Osteoblast (primary cell): ENCODE data around the gene ANKRD65. TPM values are rescaled to one million over a fixed set of nuclear protein-coding genes. Genes with fewer than 3 reads are reported as not detected.
"Not testable (repeated sequence)": the region's sequence is repeated elsewhere in the genome, so short reads cannot be mapped to it uniquely, and the experiment has no call there.

Source experiments
- DNase-seq: peaks from one replicate; pipeline ENCODE4 v3.0.0; 2011; ENCODE audit warnings: low spot score, mixed read lengths; ENCODE audit not compliant: insufficient read length; ENCODE audit errors: missing footprints
- H2AFZ ChIP-seq: 2 replicates; pipeline ENCODE4 v1.6.0; 2011; ENCODE audit warnings: mild to moderate bottlenecking, low read length
- H3K27ac ChIP-seq: 2 replicates; pipeline ENCODE4 v1.5.1; 2011; ENCODE audit warnings: mild to moderate bottlenecking, low read depth, low read length, moderate library complexity
- H3K27me3 ChIP-seq: 2 replicates; pipeline ENCODE4 v1.6.0; 2012; ENCODE audit warnings: mild to moderate bottlenecking, control low read depth, inconsistent platforms, low read length, moderate library complexity; ENCODE audit not compliant: insufficient read depth
- H3K36me3 ChIP-seq: 2 replicates; pipeline ENCODE4 v1.5.1; 2011; ENCODE audit warnings: mild to moderate bottlenecking, low read length, control low read depth, moderate library complexity; ENCODE audit not compliant: insufficient read depth
- H3K4me1 ChIP-seq: 2 replicates; pipeline ENCODE4 v1.5.1; 2011; ENCODE audit warnings: mild to moderate bottlenecking, low read length, control low read depth, moderate library complexity; ENCODE audit not compliant: insufficient read depth
- H3K4me2 ChIP-seq: 2 replicates; pipeline ENCODE4 v1.6.0; 2011; ENCODE audit warnings: mild to moderate bottlenecking, low read length; ENCODE audit not compliant: insufficient read depth
- H3K4me3 ChIP-seq: fragments of 200-600 bp; sonication (generic); 3 replicates; pipeline ENCODE4 v1.5.1; 2012; ENCODE audit warnings: mild to moderate bottlenecking, low read length, inconsistent platforms; ENCODE audit not compliant: insufficient read depth
- H3K79me2 ChIP-seq: 2 replicates; pipeline ENCODE4 v1.6.0; 2012; ENCODE audit warnings: mild to moderate bottlenecking, low read length, control low read depth, inconsistent platforms; ENCODE audit not compliant: insufficient read depth
- H3K9me3 ChIP-seq: 2 replicates; pipeline ENCODE4 v1.5.1; 2011; ENCODE audit warnings: low read depth, low read length, control low read depth
- H4K20me1 ChIP-seq: 2 replicates; pipeline ENCODE4 v1.6.0; 2012; ENCODE audit warnings: mild to moderate bottlenecking, low read length, control low read depth; ENCODE audit not compliant: insufficient read depth
- CTCF ChIP-seq: IDR thresholded peaks from 2 replicates; pipeline ENCODE4 v1.5.1; 2011; ENCODE audit warnings: mild to moderate bottlenecking, low read depth, low read length, moderate library complexity; ENCODE audit errors: extremely low read depth
- total RNA-seq: library from RNA; depleted of rRNA; stranded (reverse); fragments of >200 nt; gene quantifications from 2 replicates; pipeline ENCODE4 v1.2.3, GENCODE V29; 2012

The ANKRD65 gene
- total RNA-seq, 1 donor, result 1.8 TPM

- Histone ChIP-seq H2AFZ (peak overlapping the region; percentile 62), H3K9me3 (no peaks in the 10 kb centered on the region), H3K4me2 (no peak overlapping the region), H3K36me3 (no peaks in the 10 kb centered on the region), H3K27me3 (peaks cover 8% of the 10 kb centered on the region), H3K4me3 (no peak overlapping the region), H4K20me1 (no peaks in the 10 kb centered on the region), H3K79me2 (no peaks in the 10 kb centered on the region), H3K4me1 (peaks cover 13% of the 10 kb centered on the region), H3K27ac (no peak overlapping the region)
- peak; percentile 94 for DNase-seq
- no peak for TF ChIP-seq CTCF
These were observed 10.1 kb upstream of the ANKRD65 start for GRCh38 chr1:1430992-1431844.

- Histone ChIP-seq H3K9me3 (no peaks in the 10 kb centered on the region), H3K27me3 (peaks cover 5% of the 10 kb centered on the region), H3K4me2 (peak overlapping the region; percentile 66), H2AFZ (peak overlapping the region; percentile 89), H3K27ac (peak overlapping the region; percentile 51), H3K4me1 (peaks cover 13% of the 10 kb centered on the region), H3K4me3 (peak overlapping the region; percentile 42), H3K79me2 (no peaks in the 10 kb centered on the region), H4K20me1 (no peaks in the 10 kb centered on the region), H3K36me3 (no peaks in the 10 kb centered on the region)
- peak; percentile 99 for DNase-seq
- peak; percentile 25 for TF ChIP-seq CTCF
These were observed 9.3 kb upstream of the ANKRD65 start for GRCh38 chr1:1430114-1430982.

- Histone ChIP-seq H3K36me3 (no peaks in the 10 kb centered on the region), H3K9me3 (no peaks in the 10 kb centered on the region), H3K4me2 (no peak overlapping the region), H4K20me1 (no peaks in the 10 kb centered on the region), H3K4me1 (peaks cover 13% of the 10 kb centered on the region), H3K27ac (peak overlapping the region; percentile 51), H3K79me2 (no peaks in the 10 kb centered on the region), H3K27me3 (no peaks in the 10 kb centered on the region), H3K4me3 (no peak overlapping the region), H2AFZ (peak overlapping the region; percentile 1)
- DNase-seq, result peak; percentile 96
- TF ChIP-seq CTCF, result no peak
These were observed 8.6 kb upstream of the ANKRD65 start for GRCh38 chr1:1429671-1430073.

- not testable (repeated sequence) for H3K36me3 ChIP-seq, H3K9me3 ChIP-seq, H3K4me3 ChIP-seq, DNase-seq, H4K20me1 ChIP-seq, H3K79me2 ChIP-seq, H3K27me3 ChIP-seq, H3K4me2 ChIP-seq, H3K27ac ChIP-seq, H2AFZ ChIP-seq
- H3K4me1 ChIP-seq, result peaks cover 13% of the 10 kb centered on the region
These were observed 7.9 kb upstream of the ANKRD65 start for GRCh38 chr1:1428967-1429366.
